ENCODE results near the gene IFT81. TPM values are rescaled to one million over a fixed set of nuclear protein-coding genes. Genes with fewer than 3 reads are reported as not detected.
A peak's percentile ranks its signal among the peaks of the same experiment; 100 is the strongest.
"Not testable (repeated sequence)": the region's sequence is repeated elsewhere in the genome, so short reads cannot be mapped to it uniquely, and the experiment has no call there.

The IFT81 gene
- total RNA-seq, 1 donor from 2014 or later, result 13.1 TPM

- peak overlapping the region; percentile 66 for H3K27ac Mint-ChIP-seq (ENCODE audit: unreplicated experiment)
- no peaks in the 10 kb centered on the region for H3K36me3 Mint-ChIP-seq (ENCODE audit: unreplicated experiment)
- no peak for TF ChIP-seq CTCF (IDR thresholded peaks at IDR 0.05)
- H3K27me3 Mint-ChIP-seq (ENCODE audit: unreplicated experiment), result no peaks in the 10 kb centered on the region
- H3K9me3 Mint-ChIP-seq (ENCODE audit: unreplicated experiment), result no peaks in the 10 kb centered on the region
- no peak for DNase-seq (ENCODE audit: extremely low spot score, unreplicated experiment)
- H3K4me3 Mint-ChIP-seq (ENCODE audit: unreplicated experiment), result no peak overlapping the region
- peaks cover 43% of the 10 kb centered on the region for H3K4me1 Mint-ChIP-seq (ENCODE audit: unreplicated experiment)
These were observed 129.0 kb downstream of the IFT81 start for GRCh38 chr12:110253176-110253575.

- Mint-ChIP-seq H3K36me3 (ENCODE audit: unreplicated experiment) (no peaks in the 10 kb centered on the region), H3K4me3 (ENCODE audit: unreplicated experiment) (no peak overlapping the region), H3K27ac (ENCODE audit: unreplicated experiment) (no peak overlapping the region), H3K9me3 (ENCODE audit: unreplicated experiment) (no peaks in the 10 kb centered on the region), H3K4me1 (ENCODE audit: unreplicated experiment) (peaks cover 29% of the 10 kb centered on the region), H3K27me3 (ENCODE audit: unreplicated experiment) (no peaks in the 10 kb centered on the region)
- no peak for TF ChIP-seq CTCF (IDR thresholded peaks at IDR 0.05)
- DNase-seq (ENCODE audit: extremely low spot score, unreplicated experiment), result no peak
These were observed 130.9 kb downstream of the IFT81 start for GRCh38 chr12:110254971-110255540.

- H3K27ac Mint-ChIP-seq (ENCODE audit: unreplicated experiment); DNase-seq (ENCODE audit: extremely low spot score, unreplicated experiment); H3K36me3 Mint-ChIP-seq (ENCODE audit: unreplicated experiment); H3K27me3 Mint-ChIP-seq (ENCODE audit: unreplicated experiment); H3K9me3 Mint-ChIP-seq (ENCODE audit: unreplicated experiment); H3K4me3 Mint-ChIP-seq (ENCODE audit: unreplicated experiment): not testable (repeated sequence)
- H3K4me1 Mint-ChIP-seq (ENCODE audit: unreplicated experiment), result peaks cover 25% of the 10 kb centered on the region
These were observed 131.8 kb downstream of the IFT81 start for GRCh38 chr12:110255890-110256456.

- H3K27ac Mint-ChIP-seq (ENCODE audit: unreplicated experiment), result peak overlapping the region; percentile 78
- peaks cover 25% of the 10 kb centered on the region for H3K4me1 Mint-ChIP-seq (ENCODE audit: unreplicated experiment)
- no peaks in the 10 kb centered on the region for H3K9me3 Mint-ChIP-seq (ENCODE audit: unreplicated experiment)
- TF ChIP-seq CTCF (IDR thresholded peaks at IDR 0.05), result no peak
- peak; percentile 86 for DNase-seq (ENCODE audit: extremely low spot score, unreplicated experiment)
- H3K36me3 Mint-ChIP-seq (ENCODE audit: unreplicated experiment), result no peaks in the 10 kb centered on the region
- no peak overlapping the region for H3K4me3 Mint-ChIP-seq (ENCODE audit: unreplicated experiment)
- no peaks in the 10 kb centered on the region for H3K27me3 Mint-ChIP-seq (ENCODE audit: unreplicated experiment)
These were observed 132.7 kb downstream of the IFT81 start for GRCh38 chr12:110256780-110257431.

- H3K9me3 Mint-ChIP-seq (ENCODE audit: unreplicated experiment), result no peaks in the 10 kb centered on the region
- H3K27me3 Mint-ChIP-seq (ENCODE audit: unreplicated experiment), result no peaks in the 10 kb centered on the region
- DNase-seq (ENCODE audit: extremely low spot score, unreplicated experiment), result no peak
- no peaks in the 10 kb centered on the region for H3K36me3 Mint-ChIP-seq (ENCODE audit: unreplicated experiment)
- no peak overlapping the region for H3K27ac Mint-ChIP-seq (ENCODE audit: unreplicated experiment)
- H3K4me3 Mint-ChIP-seq (ENCODE audit: unreplicated experiment), result no peak overlapping the region
- H3K4me1 Mint-ChIP-seq (ENCODE audit: unreplicated experiment), result peaks cover 21% of the 10 kb centered on the region
- no peak for TF ChIP-seq CTCF (IDR thresholded peaks at IDR 0.05)
These were observed 134.3 kb downstream of the IFT81 start for GRCh38 chr12:110258466-110258865.
